Measurements from ENCODE around the gene C1orf210. TPM values are rescaled to one million over a fixed set of nuclear protein-coding genes. Genes with fewer than 3 reads are reported as not detected.

The C1orf210 gene
- total RNA-seq, 3 donors from 2014 or later (not counting 1 experiment from before 2014, with no cell fraction given): not detected

- H3K27ac ChIP-seq (ENCODE audit: low read length): no peak overlapping the region
- Mint-ChIP-seq H3K4me1 (peaks cover 26 to 38% of the 10 kb centered on the region in 2 donors), H3K9me3 (no peaks in the 10 kb centered on the region), H3K27me3 (ENCODE audit: low read depth in 2 of 2) (peaks cover 0 to 7% of the 10 kb centered on the region in 2 donors), H3K36me3 (no peaks in the 10 kb centered on the region), H3K27ac (peak overlapping the region in 1 of 2 donors; percentile 31), H3K4me3 (peak overlapping the region; percentile 78)
- no peaks in the 10 kb centered on the region for H3K27me3 ChIP-seq (ENCODE audit: control insufficient read depth, insufficient read depth, low read length)
- H3K4me3 ChIP-seq (ENCODE audit: low read length): peak overlapping the region; percentile 25
- no peaks in the 10 kb centered on the region for H3K9me3 ChIP-seq (ENCODE audit: control insufficient read depth, insufficient read depth, low read length)
- peaks cover 21% of the 10 kb centered on the region for H3K4me1 ChIP-seq (ENCODE audit: control insufficient read depth, insufficient read depth, low read length)
- no peak for TF ChIP-seq CTCF (IDR thresholded peaks at IDR 0.05)
- ATAC-seq (peak in 1 of 3 donors; percentile 28), DNase-seq (peak in 1 of 2 donors; percentile 14)
- no peaks in the 10 kb centered on the region for H3K36me3 ChIP-seq (ENCODE audit: control insufficient read depth, insufficient read depth, low read length)
- 8% methylated on average over 27 of the region's 29 CpGs for WGBS (ENCODE audit: insufficient coverage)
- intact Hi-C loops (cut with micrococcal nuclease): no loop called here
Observed at GRCh38 chr1:43270421-43271095, 14.8 kb downstream of the C1orf210 start.

- ATAC-seq: no peak
- 92% methylated on average over 7 of the region's 7 CpGs for WGBS (ENCODE audit: insufficient coverage)
- Mint-ChIP-seq H3K27me3 (ENCODE audit: low read depth in 2 of 2) (peaks cover 0 to 7% of the 10 kb centered on the region in 2 donors), H3K4me3 (peak within 1 kb of the TSS; percentile 78), H3K9me3 (no peaks in the 10 kb centered on the region), H3K27ac (peak within 1 kb of the TSS in 1 of 2 donors; percentile 31), H3K4me1 (peaks cover 26 to 32% of the 10 kb centered on the region in 2 donors), H3K36me3 (no peaks in the 10 kb centered on the region)
- H3K27me3 ChIP-seq (ENCODE audit: control insufficient read depth, insufficient read depth, low read length): no peaks in the 10 kb centered on the region
- no peak within 1 kb of the TSS for H3K27ac ChIP-seq (ENCODE audit: low read length)
- intact Hi-C loops (cut with micrococcal nuclease): no loop called here
- H3K4me3 ChIP-seq (ENCODE audit: low read length): peak within 1 kb of the TSS; percentile 25
- no peak for TF ChIP-seq CTCF (IDR thresholded peaks at IDR 0.05)
- DNase-seq: no peak
- H3K36me3 ChIP-seq (ENCODE audit: control insufficient read depth, insufficient read depth, low read length): no peaks in the 10 kb centered on the region
- H3K4me1 ChIP-seq (ENCODE audit: control insufficient read depth, insufficient read depth, low read length): peaks cover 21% of the 10 kb centered on the region
- H3K9me3 ChIP-seq (ENCODE audit: control insufficient read depth, insufficient read depth, low read length): no peaks in the 10 kb centered on the region
Observed at GRCh38 chr1:43269627-43270375, 15.6 kb downstream of the C1orf210 start, which contains the start of gene TMEM125. TMEM125 (plus strand) TSS chr1:43269983; CDS start chr1:43272723, 2,740 bp downstream.

GRCh38 chr1:43267818-43268425 lies 17.5 kb downstream of the C1orf210 start:
- Mint-ChIP-seq H3K27me3 (ENCODE audit: low read depth in 2 of 2) (peaks cover 0 to 7% of the 10 kb centered on the region in 2 donors), H3K4me3 (no peak overlapping the region), H3K27ac (no peak overlapping the region), H3K9me3 (no peaks in the 10 kb centered on the region), H3K4me1 (peaks cover 18 to 25% of the 10 kb centered on the region in 2 donors), H3K36me3 (no peaks in the 10 kb centered on the region)
- H3K27ac ChIP-seq (ENCODE audit: low read length): no peak overlapping the region
- no peaks in the 10 kb centered on the region for H3K36me3 ChIP-seq (ENCODE audit: control insufficient read depth, insufficient read depth, low read length)
- no peak for DNase-seq
- no peak overlapping the region for H3K4me3 ChIP-seq (ENCODE audit: low read length)
- no peaks in the 10 kb centered on the region for H3K27me3 ChIP-seq (ENCODE audit: control insufficient read depth, insufficient read depth, low read length)
- H3K9me3 ChIP-seq (ENCODE audit: control insufficient read depth, insufficient read depth, low read length): no peaks in the 10 kb centered on the region
- TF ChIP-seq CTCF (IDR thresholded peaks at IDR 0.05): no peak
- intact Hi-C loops (cut with micrococcal nuclease): no loop called here
- no peak for ATAC-seq
- 83% methylated on average over 2 of the region's 3 CpGs for WGBS (ENCODE audit: insufficient coverage)
- peaks cover 11% of the 10 kb centered on the region for H3K4me1 ChIP-seq (ENCODE audit: control insufficient read depth, insufficient read depth, low read length)

Data from natural killer cell (primary cell).